Bronchial epithelial cell (primary cell): Measurements from ENCODE around the gene REEP2. TPM values are rescaled to one million over a fixed set of nuclear protein-coding genes. Genes with fewer than 3 reads are reported as not detected.
A peak's percentile ranks its signal among the peaks of the same experiment; 100 is the strongest.

Experiments used
- DNase-seq: peaks from one replicate; pipeline ENCODE4 v3.0.0-alpha.2; 2010; ENCODE audit warnings: low read depth
- FAIRE-seq: peaks from 2 replicates; lab custom pipeline; 2011; peaks lifted over from hg19 to GRCh38; lab: Jason Lieb, UNC
- H3K27me3 ChIP-seq: 2 replicates; pipeline ENCODE4 v1.5.1; 2011; ENCODE audit warnings: low read length; ENCODE audit not compliant: control insufficient read depth, insufficient read depth
- H3K36me3 ChIP-seq: 2 replicates; pipeline ENCODE4 v1.5.1; 2011; ENCODE audit warnings: low read length; ENCODE audit not compliant: control insufficient read depth, insufficient read depth
- H3K4me3 ChIP-seq: 2 replicates; pipeline ENCODE4 v1.5.1; 2011; ENCODE audit warnings: mild to moderate bottlenecking, low read depth, low read length, control low read depth
- CTCF ChIP-seq: IDR thresholded peaks from 2 replicates; pipeline ENCODE4 v1.5.1; 2011; ENCODE audit warnings: mild to moderate bottlenecking, moderate library complexity, low read length, control low read depth, inconsistent platforms; ENCODE audit not compliant: insufficient read depth, severe bottlenecking
- total RNA-seq: library from RNA; depleted of rRNA; stranded (reverse); fragments of >200 nt; gene quantifications from 2 replicates; pipeline ENCODE4 v1.2.1, GENCODE V29; 2014

REEP2 gene
- total RNA-seq, 1 donor from 2014 or later: 2.4 TPM

DNA sequence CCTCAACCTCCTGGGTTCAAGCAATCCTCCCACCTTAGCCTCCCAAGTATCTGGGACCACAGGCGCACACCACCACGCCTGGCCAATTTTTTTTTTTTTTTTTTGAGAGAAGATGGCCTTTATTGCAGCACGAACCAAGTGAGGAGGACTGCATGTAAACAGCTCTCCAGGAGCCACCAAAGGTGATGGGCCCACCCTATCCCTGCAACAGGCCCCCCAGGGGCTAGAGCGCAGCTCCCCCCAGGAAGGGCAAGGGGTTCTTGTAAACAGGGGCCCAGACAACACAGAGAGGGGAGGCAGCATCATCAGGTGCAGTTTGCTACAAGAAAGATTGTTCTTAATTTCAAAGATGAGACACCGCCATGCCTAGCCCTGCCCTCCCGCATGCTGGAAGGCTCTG lies 13.9 kb downstream of the REEP2 start:
- H3K36me3 ChIP-seq: no peaks in the 10 kb centered on the region
- FAIRE-seq: no peak
- no peak for TF ChIP-seq CTCF
- H3K4me3 ChIP-seq: no peak overlapping the region
- DNase-seq: no peak
- no peaks in the 10 kb centered on the region for H3K27me3 ChIP-seq

GRCh38 chr5:138453590-138453989 lies 14.7 kb downstream of the REEP2 start:
- no peaks in the 10 kb centered on the region for H3K36me3 ChIP-seq
- no peaks in the 10 kb centered on the region for H3K27me3 ChIP-seq
- FAIRE-seq (no peak), DNase-seq (no peak)
- no peak overlapping the region for H3K4me3 ChIP-seq
- no peak for TF ChIP-seq CTCF

DNA sequence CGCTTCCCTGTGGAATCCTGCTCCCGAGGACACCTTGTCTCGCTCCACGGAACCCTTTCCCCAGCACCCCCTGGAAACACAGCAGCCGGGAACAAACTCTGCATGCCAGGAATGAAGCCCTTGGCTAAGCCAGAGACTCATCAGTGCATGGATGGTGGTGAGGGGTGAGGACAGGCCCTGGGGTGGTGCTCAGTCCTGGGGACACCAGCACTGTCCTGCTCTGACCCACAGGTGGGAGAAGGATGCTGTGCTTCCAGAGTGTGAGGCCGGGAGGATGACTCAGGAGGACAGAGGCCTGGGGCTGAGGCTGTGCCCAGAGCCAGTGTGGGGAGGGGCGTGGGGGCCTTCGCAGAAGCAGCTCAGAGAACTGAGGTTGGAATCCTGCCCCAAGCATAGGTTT lies 15.3 kb downstream of the REEP2 start:
- FAIRE-seq: no peak
- TF ChIP-seq CTCF: no peak

GRCh38 chr5:138455232-138455930 lies 16.5 kb downstream of the REEP2 start:
- no peak for TF ChIP-seq CTCF
- Histone ChIP-seq H3K27me3 (no peaks in the 10 kb centered on the region), H3K36me3 (no peaks in the 10 kb centered on the region), H3K4me3 (no peak overlapping the region)
- DNase-seq: no peak
- peak; percentile 40 for FAIRE-seq

More for the DNA sequence above, 15.3 kb downstream of the REEP2 start:
- H3K27me3 ChIP-seq: no peaks in the 10 kb centered on the region
- no peaks in the 10 kb centered on the region for H3K36me3 ChIP-seq
- DNase-seq: no peak
- H3K4me3 ChIP-seq: no peak overlapping the region

- FAIRE-seq: no peak
- H3K4me3 ChIP-seq: no peak overlapping the region
- H3K27me3 ChIP-seq: no peaks in the 10 kb centered on the region
- no peak for TF ChIP-seq CTCF
- no peaks in the 10 kb centered on the region for H3K36me3 ChIP-seq
- no peak for DNase-seq
Observed at GRCh38 chr5:138457531-138458275, 18.8 kb downstream of the REEP2 start.
